NCI-H226 (cell line): ENCODE data around the gene TBX5.

ENCODE experiments used
- DNase-seq: peaks from one replicate; pipeline ENCODE4 v3.0.0-alpha.2; 2015

TBX5 gene

DNA sequence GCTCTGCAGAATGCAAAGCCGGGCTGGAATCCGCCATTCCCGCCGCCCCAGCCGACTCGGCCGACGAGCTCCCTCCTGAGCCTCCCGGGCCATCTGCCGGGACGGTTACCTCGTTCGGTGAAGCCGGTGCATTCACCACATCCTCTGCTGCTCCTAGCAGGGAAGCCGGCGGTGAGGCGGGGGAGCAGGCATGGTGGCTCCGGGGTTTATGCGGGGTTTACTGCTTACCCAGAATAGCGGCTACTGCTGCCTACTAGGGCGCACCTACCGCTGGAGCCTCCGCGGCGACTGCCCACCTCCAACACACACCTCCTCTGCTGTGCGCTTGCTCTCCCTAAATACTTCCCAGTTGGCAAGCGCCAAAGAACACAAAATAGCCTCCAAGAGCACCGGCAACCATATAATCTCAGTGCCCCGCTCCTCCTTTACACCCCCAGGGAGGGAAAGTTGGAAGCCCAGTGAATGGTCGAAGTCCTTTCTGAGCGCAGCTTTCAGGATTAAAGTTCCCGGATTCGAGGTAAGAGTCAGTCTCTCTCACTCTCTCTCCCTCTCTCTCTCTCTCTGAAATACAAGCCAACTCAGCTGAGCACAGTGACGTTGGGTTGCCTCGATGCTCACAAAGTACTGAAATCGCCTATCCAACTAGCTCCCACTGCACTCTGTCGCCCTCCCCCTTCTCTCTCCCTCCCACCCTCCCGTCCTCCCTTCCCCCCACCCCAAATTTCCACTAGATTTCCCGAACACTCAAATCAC is at the start of gene TBX5:
TSS of gene TBX5 (minus strand) at position 626 of the 753 bp plus-strand sequence. CDS start 2,246 bp downstream, outside the sequence.
- DNase-seq = no peak

DNA sequence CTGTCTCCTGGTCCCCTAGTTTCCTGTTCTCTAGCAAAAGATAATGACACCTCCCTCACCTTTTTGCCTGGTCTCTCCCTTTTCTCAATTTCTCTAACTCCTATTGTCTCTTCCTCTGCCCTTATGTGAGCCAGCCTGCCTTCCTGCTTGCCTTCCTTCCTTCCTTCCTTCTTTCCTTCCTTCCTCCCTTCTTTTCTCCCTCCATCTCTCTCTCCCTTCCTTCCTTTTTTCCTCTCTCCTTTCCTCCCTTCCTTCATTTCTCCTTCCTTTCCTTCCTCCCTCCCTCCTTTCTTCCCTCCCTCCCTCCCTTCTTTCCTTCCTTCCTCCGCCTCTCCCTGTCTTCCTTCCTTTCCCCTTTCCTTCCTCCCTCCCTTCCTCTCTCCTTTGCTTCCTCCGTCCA is 45.7 kb upstream of the TBX5 start:
- no peak for DNase-seq

- DNase-seq = no peak
These were observed 44.8 kb upstream of the TBX5 start for GRCh38 chr12:114450515-114451300.

DNA sequence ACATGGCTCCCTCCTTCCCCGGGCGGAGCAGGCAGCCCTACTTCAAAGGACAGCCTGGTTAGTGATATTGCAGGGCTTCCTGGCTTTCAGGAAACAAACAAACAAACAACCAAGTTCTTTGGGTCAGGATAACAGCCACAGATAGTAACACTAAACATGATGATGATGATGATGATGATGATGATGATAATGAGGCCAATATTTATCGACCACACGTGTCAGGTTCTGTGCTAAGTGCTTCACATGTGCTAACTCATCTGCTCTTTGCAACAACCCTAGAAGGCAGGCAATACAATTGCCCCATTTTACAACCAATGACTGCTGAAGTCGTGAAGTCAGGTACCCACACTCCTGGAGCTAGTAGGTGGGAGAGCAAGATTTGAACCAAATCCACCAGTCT is 44.1 kb upstream of the TBX5 start:
- DNase-seq = no peak

DNA sequence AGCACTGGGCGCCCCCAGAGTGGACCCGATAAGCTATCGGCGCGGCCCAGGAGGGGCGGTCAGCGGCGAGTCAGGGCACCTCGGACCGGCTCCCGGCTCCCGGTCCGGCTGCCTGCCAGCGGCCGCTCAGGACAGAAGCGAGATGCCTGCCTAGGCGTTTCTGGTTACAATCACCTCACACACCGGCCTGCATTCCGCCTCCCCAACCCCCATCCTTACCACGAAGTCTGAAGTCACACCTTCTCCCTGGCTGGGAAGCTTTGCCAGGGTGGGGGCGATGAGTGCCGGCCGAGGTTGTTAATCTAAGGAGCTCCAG is 42.6 kb upstream of the TBX5 start:
- no peak for DNase-seq

DNA sequence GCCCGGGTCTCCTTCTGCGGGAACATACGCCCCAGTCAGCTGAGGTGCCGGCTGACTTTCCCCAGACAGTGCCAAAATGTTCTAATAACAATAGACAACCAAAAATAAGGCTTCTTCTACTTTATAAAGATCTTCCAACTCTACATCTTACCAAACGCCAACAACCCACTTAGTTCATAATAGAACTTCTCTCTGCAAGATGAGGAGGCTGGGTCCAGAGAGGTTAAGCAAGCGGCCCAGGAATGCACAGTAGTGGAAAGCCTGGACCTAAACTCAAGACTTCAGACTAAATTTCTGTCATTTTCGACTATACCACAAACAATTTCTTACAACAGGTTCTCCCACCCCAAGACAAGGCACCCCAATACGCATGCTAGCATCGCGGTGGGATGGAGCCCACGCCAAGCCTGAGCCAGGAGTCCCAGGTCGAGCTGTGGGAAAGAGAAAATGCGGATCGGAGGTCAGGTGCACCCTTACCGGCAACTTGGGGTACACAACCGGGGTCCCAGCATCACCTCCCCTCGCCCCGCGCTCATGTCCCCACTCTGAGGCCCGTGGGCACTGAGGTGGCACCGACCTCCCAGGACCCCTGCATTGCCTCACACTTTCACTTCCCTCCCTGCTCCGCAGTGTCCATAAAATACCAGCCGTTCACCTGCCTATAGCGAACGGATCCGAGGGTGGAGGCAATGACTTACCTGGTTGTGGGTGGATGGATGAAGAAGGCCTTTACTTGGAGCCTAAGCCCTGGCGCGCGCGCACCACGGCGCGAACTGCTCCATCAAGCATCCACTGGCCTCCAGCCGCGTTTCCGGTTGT is 42.1 kb upstream of the TBX5 start:
- DNase-seq = no peak

GRCh38 chr12:114447274-114447716 is 41.4 kb upstream of the TBX5 start:
- DNase-seq = no peak

DNA sequence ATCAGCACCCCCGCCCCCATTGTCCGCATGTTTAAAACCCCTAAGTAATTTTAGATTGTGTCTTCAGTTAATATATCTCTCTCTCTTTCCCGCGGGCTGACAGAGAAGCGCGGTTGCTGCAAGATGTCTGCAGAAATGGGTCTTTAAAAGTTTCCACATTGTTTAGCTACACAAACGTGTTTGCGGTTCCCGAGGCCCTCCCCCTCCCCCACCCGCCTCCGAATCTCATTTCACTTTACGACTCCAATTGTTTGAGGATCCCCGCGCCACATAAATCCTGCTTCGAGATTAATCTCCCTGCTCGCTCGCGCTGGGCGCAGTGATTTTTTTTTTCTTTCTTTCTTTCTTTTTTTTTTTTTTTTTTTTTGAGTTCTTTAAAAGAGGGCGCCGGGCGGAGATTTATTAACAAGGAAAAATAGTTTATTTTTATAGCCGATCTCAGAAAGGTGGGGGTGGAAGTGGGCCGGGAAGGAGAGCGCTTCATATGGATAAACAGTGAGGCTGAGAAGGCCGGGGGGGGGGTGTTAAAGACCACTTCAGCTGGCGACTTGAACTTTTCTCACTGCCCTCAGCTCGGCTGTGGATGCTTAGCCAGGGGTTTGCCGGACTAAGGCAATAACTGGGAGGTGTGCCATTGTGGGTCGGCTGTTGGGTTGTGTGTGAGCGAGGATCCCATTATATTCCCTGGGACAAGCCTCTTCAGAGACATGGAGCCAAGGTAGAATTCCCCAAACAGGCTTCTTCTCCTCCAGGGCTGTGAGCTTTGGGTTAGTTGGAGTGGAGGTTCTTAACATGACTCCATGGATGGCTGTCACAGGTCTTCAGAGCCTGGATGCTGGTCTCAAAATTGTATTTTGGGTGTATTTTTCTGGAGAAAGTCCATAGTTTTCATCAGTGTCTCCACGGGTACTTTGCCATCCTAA is 39.7 kb upstream of the TBX5 start:
- DNase-seq = no peak

- DNase-seq = no peak
These were observed 38.7 kb upstream of the TBX5 start for GRCh38 chr12:114444422-114445279.

- DNase-seq = no peak
These were observed 37.9 kb upstream of the TBX5 start for GRCh38 chr12:114443607-114444421.

- DNase-seq = no peak
These were observed 36.6 kb upstream of the TBX5 start for GRCh38 chr12:114442578-114442977.

DNA sequence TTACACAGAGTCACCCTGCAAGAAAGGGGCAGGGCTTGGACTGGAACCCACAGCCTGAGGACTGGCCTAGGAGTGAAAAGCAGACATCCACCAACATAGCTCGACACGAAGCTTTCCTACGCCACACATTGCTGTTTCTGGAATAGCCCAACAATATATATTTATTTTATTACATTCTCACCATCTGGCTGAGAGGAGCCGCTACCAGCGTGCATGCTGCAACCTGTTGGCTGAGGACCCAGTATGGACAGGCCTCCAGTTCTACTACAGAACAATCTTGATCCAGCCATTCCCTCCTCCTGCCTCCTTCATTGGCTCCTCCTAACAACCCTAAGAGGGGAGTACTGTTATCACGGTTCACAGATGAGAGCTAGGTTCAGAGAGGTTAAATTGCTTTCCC is 35.6 kb upstream of the TBX5 start:
- DNase-seq = no peak

GRCh38 chr12:114441039-114441383 is 35.1 kb upstream of the TBX5 start:
- DNase-seq = no peak

DNA sequence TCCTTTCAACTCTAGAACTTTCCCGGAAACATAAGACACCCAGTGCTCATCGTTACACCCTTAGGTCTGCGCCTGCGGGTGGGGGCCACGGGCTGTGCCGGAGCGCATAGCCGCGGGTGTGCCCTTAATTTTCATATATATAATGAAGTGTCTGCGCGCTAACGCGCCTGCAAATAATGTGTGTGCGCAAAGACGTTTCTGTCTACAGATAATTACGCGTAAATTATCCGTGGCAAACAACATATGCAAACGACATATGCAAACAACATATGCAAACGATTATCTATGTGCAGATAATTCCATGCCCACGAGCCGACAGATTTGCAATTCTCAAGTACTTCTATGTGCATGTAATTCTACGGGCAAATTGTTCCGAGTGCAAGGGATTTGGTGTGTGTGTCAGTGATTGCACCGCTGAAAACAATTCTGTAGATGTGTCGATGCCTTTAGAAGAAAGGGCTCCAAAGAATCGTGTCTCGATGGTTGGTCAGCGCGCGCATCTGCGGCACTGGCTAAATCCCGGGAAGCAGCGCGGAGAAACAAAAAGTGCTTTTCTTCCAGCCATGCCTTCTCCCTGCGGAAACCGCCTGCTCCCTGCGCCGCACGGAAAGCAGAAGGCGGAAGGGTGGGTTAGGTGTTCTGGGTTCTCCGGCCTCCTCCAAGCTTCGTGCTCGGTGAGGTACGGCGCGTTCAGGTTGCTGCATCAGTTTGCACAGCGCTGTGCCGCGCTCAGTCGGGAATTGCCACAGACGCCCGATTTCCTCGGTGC is 34.5 kb upstream of the TBX5 start:
- no peak for DNase-seq

GRCh38 chr12:114439817-114440216 is 33.9 kb upstream of the TBX5 start:
- DNase-seq = no peak

DNA sequence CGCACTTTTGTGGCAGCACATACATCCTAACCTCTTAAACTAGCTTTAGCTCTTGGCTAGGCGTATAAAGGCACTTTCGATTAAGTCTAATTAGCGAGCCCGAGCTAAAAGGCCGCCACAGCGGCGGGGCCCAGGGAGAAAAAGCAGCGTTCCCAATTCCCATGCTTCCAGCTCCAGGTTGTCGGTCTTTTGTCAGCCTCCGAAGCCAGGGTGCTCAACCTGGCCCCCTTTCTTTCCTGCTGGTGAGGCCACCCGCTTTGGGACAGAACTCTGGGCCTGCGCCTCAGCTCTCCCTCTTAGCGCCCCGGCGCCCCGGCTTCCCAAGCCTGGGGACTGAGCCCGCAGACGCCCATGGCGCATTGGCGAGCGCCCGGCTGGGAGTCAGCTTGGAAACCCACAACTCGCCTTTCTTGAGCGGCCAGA is 33.3 kb upstream of the TBX5 start:
- no peak for DNase-seq

GRCh38 chr12:114438635-114439256 is 32.8 kb upstream of the TBX5 start:
- no peak for DNase-seq

GRCh38 chr12:114434341-114434740 is 28.4 kb upstream of the TBX5 start:
- DNase-seq = no peak

DNA sequence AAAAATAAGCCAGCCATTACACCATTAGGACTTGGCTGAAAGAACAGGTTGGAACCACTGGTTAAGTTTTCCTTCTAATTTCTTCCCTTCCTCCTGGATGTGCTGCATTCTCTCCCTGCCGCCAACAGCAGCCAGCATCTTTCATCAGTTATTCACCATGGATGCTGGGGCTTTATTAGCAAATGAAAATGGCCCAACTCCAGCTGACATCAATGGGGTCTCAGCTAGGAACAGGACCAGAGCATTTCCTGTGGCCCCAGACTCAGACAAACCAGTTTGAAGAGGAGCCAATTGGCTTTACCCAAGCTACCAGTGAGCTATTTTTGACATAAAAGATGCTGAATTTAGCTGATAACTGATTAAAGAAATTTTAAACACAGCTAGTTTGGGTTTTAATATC is 26.0 kb upstream of the TBX5 start:
- DNase-seq = no peak
